GM19035 (cell line): ENCODE data around the gene CCNG2.
"Not testable (repeated sequence)": the region's sequence is repeated elsewhere in the genome, so short reads cannot be mapped to it uniquely, and the experiment has no call there.

Experiments
- ATAC-seq: cut with Tn5 transposase; IDR thresholded peaks from one replicate; pipeline ENCODE4 v1.9.1; 2021; ENCODE audit not compliant: unreplicated experiment

CCNG2 gene, protein sequence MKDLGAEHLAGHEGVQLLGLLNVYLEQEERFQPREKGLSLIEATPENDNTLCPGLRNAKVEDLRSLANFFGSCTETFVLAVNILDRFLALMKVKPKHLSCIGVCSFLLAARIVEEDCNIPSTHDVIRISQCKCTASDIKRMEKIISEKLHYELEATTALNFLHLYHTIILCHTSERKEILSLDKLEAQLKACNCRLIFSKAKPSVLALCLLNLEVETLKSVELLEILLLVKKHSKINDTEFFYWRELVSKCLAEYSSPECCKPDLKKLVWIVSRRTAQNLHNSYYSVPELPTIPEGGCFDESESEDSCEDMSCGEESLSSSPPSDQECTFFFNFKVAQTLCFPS

DNA sequence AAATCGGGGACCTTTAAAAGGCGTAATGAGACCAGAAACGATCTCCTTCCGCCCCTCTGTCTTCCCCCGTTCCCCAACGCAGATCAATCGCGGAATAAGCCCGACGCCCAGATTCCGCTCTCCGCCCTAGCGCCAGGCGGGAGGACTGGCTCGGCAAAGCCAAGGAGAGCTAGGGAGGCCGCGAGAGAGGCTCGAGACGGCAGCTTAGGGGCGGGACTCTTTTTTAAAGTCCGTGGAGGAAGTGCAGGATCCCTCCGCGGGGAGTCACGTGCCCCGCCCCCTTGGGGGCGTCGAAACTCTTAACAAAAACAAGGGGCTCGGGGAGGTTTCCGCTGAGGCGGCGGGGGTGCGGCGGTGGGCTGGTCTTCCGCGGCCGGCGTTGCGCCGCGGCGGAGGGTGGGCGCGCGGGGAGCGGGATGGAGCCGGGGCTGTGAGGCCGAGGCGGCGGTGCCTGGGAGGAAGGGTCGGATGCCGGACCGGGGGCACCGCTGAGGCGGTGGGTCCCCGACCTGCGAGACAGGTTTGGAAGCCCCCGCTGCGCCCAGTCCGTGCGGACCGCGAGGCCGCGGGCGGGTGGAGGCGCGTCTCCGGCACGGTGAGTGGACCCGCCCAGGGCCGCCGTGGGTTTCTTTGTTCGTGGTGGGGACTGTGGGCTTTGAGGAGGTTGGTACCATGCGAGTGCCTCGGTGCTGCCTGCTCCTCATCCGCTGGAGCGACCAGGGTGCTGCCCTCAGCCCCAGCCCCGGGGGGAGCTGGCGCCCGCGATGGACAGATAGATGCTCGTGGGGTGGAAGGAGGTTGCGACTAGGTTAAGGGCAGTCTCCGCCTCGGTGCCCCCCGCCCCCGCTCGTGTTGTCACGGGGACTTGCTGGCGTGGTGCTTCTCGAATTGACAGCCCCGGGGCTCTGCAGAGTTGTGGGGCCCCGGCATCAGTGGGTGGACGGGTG, at the start of gene CCNG2:
Gene CCNG2, plus strand, starts transcription at position 296 of the 947 bp plus-strand sequence. CDS start 1,326 bp downstream, outside the sequence.
- peak; percentile 28 for ATAC-seq

DNA sequence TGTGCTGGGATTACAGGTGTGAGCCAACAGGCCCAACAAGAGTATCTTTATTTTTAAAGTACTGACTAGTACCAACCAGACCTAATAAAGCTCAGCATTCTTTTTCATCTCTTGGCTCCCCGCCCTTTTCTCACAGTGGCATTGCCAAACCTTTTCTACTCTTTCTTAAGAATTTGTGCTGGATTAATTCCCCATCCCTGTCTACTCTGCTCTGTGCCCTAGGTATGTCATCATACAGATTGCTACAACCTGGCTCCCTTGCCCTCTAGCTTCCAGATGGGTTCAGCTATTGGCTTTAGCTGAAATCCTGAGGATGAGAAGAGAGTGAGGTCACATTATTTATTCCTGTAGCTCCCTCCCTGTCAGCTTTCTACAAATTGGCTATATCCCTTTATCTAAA, 46.3 kb upstream of the CCNG2 start:
- ATAC-seq = no peak

DNA sequence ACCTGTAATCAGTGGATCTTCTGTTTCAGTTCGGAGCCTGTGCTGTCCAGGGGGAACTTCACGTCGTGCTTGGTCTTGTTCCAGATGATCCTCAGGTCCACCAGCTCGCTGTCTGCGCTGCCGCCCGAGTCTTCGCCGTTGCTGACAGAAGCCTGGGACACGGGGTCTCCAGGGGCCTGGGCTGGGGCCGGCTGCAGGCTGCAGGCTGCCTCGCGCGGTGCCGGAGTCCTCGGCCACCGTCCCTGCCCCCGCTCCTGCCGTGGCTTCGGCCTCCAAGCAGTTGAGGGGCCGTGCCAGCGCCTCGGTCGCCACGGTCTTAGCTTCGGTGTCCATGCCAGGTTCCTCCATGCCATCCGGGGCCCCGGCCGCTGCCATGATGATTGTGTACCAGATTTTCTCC, 43.9 kb upstream of the CCNG2 start:
- ATAC-seq = no peak

DNA sequence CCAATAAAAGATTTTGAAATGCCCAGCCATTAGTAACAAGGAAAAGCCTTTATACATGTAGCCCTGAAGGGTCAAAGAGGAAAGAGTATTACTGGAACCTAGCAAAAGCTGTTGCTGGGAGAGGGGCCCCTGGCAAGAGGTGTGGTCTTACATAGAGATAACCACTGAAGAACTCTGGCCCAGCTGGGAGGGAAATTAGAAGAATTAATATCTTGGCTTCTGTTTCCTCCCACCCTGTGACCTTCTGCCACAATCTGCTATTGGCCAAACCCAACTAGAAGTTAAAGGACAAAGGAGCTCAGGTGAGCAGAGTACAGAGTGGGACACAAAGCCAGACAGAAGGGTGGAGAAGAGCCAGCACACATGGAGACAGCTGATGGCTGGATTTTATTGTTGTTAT, 39.3 kb upstream of the CCNG2 start:
- ATAC-seq = no peak

DNA sequence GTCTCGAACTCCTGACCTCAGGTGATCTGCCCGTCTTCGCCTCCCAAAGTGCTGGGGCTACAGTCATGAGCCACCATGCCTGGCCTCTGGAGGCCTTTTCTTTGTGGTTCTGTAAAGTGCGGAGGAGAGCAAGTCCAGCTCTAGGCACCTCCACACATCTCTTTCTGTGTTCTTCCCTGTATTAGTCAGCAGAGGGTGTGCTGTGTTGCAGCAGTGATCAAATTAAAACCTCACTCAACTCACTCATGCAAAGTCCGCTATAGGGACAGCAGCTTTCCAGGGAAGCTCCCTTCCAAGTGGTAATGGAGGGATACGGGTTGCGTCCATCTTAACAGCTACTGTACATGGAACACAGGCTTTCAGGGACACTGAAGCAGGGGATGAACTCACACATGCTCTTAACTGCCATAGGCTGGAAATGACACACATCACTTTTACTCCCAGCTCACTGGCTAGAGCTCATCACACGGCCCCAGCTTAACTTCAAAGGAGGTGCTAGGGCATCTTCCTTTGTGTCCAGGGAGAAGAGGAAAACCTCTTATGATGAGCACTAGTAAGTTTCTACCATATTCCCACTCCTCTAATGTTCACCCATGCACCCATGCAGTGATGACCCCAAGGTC, 36.0 kb upstream of the CCNG2 start:
- ATAC-seq = peak; percentile 86

DNA sequence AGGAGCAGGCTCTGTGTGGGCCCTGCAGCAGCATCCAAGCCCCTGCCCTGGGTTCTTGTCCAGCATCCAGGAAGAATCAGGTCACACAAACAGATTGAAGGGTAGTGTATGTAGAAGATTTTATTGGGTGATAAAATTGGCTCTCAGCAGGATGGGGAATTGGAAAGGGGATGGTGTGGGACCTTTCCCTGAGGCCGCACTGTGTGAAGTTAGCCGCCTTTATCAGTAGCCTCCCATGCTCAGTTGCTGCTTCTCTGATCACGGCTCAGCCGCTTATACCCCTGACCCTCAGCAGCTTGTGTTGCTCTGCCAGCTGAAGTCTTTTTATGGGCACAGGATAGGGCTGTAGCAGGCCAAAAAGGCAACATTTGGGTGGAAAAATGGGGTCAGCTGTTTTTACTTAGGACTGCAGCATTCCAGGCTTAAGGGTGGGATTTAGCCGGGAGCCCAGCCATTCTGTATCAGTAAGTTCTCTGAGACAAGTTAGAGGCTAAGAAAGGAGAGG, 35.2 kb upstream of the CCNG2 start:
- ATAC-seq = no peak

DNA sequence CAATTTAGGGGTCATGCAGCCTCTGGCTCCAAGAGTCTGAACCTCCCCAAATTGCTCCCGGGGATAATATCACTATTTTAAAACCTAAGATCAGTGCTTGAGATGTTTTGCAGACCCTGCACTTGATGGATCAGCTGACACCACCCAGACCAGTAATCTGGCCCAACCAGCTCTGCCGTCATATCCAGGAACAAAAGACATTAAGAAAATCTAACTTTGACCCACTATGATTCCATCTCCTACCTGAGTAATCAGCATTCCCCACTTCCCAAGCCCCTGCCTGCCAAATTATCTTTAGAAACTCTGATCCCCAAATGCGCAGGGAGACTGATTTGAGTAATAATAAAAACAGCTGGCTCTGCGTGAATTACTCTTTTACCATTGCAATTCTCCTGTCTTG, 34.4 kb upstream of the CCNG2 start:
- ATAC-seq = no peak

DNA sequence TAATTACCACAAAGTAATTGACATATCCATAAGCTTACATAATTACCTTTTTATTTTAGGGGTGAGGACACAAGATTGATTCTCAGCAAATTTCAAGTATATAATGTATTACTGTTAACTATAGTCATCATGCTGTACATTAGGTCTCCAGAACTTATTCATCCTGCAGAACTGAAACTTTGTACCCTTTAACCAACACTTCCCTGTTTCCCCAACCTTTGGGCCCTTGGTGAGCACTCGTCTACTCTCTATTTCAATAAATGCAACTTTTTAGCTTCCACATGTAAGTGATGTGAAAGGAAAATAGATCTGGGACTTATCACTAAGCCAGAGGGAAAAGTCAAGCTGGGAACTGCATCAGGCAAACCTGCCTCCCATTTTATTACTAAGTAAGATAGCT, 33.6 kb upstream of the CCNG2 start:
- no peak for ATAC-seq

DNA sequence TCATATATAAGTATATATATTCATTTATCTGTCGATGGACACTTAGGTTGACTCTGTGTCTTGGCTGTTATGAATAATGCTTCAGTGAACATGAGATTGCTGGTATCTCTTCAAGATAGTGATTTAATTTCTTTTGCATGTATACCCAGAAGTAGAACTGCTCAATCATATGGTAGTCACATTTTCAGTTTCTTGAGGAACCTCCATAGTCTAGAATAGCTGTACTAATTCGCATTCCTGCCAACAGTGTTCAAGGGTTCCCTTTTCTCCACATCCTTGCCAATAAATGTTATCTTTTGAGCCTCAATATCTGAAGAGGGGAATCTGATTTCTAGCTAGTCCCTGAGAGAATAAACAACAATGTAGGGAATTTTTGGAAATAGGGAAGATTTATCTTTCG, 32.4 kb upstream of the CCNG2 start:
- ATAC-seq = no peak

DNA sequence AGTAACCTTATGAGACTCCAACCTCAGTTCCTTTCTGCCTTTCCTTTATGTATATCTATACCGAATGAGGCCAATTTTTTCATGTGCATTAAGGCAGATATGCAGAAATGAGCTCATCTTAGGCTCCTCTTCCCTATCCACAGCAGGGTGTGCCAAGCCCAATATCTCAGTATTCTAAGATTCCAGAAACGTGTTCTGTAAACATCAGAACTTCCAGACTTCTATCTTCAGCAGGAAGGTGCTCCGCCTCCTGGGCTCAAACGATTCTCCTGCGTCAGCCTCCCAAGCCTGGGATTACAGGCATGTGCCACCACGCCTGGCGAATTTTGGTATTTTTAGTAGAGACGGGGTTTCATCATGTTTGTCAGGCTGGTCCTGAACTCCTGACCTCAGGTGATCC, 31.0 kb upstream of the CCNG2 start:
- no peak for ATAC-seq

DNA sequence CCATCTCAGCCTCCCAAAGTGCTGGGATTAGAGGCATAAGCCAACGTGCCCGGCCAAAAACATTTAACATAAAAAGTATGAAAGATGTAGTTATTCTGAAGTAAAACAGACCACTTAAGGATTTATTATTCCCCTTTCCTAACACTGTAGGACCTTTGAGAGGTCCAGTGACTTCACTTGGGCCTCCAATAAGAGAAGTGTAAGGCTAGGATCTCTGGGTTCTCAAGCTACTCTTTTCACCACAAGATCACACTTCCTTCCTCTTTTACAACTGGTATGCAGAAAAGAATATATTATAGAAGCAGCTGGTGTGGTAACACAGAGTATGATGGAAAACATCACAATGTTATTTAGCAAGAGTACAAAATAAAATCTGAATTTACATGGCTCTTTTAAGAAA, 30.2 kb upstream of the CCNG2 start:
- peak; percentile 86 for ATAC-seq

DNA sequence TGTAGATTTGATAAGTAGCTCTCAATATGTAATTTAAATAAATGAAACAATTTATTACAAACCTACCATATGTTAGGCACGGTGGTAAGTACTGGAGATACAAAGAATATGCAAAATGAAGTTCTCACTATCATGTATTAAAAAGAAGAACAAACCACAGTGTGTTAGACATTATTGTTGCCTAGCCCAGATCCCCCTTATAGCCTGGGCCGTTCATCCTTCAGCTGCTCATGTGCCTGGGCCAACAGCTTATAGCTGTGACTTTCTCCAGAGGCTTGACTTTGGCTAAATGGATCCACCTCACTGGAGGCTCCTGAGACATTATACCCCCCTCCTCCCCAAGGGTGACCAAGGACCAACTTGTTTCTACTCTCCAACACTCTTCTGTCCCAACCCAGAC, 29.8 kb upstream of the CCNG2 start:
- ATAC-seq = peak; percentile 72

DNA sequence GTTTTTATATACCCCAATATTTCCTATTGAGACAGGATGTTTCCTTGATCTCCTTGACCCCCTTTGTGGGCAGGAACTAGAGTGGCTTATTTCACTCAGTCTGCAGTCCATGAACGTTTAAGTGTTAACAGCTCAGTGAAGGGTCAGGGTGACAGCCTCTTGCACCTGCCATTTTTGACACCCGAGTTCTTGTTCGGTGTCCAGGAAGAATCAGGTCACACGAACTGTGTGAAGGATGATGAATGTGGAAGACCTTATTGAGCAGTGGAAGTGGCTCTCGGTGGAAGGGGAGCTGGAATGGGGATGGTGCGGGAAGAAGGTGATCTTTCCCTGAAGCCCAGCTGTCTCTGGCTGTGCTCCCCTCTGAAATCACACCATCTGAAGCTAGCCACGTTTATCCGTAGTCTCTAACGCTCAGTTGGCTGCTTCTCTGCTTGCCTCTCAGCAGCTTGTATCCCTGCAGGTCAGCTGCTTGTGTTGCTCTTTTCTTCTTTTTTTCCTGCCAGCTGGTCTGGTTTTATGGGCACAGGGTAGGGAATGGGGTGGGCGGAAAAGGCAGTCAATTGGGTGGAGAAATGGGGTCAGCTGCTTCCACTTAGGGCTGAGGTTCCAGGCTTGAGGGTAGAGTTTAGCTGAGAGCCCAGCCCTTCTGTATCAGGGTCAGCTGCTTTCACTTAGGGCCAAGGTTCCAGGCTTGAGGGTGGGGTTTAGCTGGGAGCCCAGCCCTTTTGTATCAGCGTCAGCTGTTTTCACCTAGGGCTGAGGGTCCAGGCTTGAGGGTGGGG, 29.0 kb upstream of the CCNG2 start:
- no peak for ATAC-seq

DNA sequence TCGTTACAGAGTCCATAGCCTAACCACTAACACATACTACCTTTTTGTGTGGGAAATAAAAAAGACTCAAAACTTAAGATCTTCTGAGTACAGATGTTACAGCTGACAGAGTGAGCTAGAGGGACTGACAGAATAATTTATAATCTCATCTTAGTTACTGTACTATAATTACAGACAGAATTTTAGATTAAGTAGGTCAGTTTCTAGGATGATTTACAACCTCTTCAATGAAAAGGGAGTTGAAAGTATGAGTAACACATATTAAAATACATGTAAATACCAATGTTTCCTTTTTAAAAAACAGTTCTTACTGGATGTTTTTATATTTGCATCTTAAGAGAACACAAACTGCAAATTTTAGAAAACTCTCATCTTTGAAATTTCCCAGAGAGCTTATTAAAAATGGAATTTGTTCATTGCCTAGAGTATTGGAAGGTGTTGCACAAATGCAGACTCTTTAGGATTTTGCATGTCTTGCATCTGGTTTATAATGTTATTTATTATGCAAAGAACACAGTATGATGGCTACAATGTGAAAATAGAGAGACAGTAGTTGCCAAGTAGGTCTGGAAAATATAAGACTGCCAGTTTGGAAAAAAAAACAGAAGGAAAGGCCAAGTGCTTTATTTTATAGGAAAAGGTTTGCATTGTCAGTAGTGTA, 24.2 kb upstream of the CCNG2 start:
- ATAC-seq = no peak

DNA sequence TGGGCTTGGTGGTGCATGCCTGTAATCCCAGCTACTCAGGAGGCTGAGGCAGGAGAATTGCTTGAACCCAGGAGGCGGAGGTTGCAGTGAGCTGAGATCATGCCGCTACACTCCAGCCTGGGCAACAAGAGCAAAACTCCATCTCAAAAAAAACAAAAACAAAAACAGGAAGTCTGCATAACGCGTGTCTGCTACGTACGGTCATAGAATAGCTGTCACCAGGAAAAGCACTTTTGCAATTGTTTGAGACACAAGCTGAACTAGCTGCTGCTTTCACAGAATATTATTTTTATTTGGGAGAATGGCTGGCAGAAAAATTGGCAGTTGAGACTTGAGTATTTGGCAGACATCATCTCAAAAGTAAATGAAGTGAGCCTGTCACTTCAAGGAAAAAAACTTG, 19.6 kb upstream of the CCNG2 start:
- not testable (repeated sequence) for ATAC-seq

DNA sequence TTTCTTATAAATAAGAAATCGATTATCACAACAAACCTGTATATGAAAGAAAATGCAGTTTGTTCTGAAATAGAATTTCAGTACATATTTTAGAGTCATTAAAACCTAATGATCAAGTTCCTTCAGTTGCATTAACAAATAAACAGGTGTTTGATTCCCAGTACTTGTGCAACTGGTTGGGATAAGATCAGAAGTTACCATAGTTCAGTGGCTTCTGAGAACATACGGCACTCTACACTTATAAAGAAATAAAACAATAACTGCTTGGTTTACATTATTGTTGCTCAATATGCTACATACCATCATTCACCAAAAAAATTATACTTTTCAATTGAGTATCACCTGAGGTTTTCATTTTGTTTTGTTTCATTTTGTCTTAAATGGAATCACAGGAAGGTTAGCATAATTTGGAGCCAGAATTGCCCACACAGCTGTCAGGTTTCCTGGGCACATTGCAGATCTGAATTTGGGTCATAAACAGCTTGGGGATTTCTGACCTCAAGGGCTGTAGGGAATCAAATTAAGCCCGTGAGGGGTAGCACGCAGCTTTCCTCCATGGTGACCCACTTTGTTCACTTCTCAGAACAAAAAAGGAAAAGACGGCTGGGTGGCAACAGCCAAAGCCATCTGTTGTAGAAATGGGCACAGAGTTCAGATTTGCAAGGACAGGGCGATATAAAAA, 14.9 kb upstream of the CCNG2 start:
- ATAC-seq = no peak

DNA sequence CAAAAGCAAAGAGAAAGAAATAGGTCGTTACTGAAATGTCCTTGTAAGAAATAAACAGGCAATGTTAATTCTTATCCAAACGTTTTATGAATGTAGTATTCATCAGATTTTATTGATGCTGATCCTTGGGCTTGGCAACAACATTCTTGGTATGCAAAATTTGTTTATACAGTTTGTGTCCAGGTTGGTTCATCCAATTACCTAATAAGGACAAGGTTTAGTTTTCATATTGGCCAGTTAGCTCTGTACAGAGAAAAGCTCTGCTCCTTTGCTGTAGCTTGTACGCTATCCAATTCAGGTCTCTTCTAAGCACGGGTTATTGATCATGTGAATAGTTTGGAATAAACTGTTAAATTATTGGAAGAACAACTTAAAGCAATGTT, 14.4 kb upstream of the CCNG2 start:
- no peak for ATAC-seq

DNA sequence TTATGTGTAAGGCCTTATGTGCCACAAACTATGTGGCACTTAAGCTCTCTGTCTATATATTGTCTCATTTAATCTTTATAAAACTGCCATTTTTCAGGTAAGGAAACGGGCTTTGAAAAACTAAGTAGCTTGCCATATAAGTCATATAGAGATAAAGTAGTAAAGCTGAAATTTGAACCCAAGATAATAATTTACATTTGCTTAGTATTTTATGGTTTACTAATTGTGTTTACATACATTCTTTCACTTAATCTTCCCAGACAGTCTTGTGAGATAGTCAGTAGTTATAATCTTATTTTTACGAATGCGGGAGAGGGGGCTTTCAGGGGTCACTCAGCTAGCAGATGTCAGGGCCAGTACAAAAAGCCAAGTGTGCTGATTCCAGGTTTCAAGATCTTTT, 13.9 kb upstream of the CCNG2 start:
- ATAC-seq = no peak

DNA sequence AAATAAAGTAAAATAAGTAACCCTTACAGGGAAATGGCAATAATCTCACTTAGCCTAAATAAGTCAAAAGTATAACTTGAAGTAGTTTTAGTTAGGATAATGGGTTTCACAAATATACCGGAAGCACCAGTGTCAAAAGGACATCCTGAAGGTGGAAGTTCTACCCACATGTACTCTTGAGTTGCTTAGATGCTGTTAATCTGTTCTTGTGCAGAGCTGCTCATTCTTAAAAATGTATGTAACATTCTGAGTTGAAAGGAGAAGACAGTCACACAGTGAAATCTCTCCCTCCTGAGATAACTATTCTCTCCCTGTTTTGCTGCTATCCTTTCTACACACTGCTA, 11.2 kb upstream of the CCNG2 start:
- no peak for ATAC-seq
